Measurements from ENCODE around the gene CCDC142. TPM values are rescaled to one million over a fixed set of nuclear protein-coding genes. Genes with fewer than 3 reads are reported as not detected.

Gene CCDC142
- total RNA-seq, 1 experiment from 2014 or later, result 19.8 TPM

DNA sequence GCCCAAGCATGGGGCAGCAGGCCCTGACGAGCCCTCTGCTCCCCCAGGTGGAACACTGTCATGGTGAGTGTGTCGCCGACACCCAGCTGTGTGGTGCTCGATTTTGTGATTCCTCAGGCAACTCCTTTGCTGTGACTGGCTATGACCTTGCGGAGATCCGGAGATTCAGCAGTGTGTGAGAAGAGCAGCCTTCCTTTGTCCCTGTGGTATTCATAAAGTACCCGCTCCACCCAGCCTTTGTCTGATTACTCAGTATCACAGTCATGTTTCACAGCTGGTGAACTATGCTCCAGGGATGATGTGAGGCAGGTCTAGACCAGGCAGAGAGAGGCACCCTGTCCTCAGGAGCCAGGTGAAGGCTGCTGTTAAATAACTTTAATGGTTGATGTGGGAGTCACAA lies 57.3 kb downstream of the CCDC142 start:
- Histone ChIP-seq H4K20me1 (ENCODE audit: insufficient read depth) (0 out of 2 replicates have a peak, but pooled peaks cover 4% of the 10 kb centered on the region), H3K4me1 (replicated peaks; ENCODE audit: insufficient read depth) (peaks cover 5% of the 10 kb centered on the region), H3K9me3 (ENCODE audit: insufficient read depth, low read depth) (no peaks in the 10 kb centered on the region), H3K9me2 (ENCODE audit: insufficient read depth) (no peaks in the 10 kb centered on the region), H3K4me3 (no peak overlapping the region), H3K4me2 (no peak overlapping the region), H2AFZ (no peak overlapping the region), H3K27ac (no peak overlapping the region), H3K27me3 (ENCODE audit: insufficient read depth, low read depth) (no peaks in the 10 kb centered on the region), H3K36me3 (ENCODE audit: low read depth) (peaks cover 24% of the 10 kb centered on the region), H3K79me2 (ENCODE audit: low read depth) (no peaks in the 10 kb centered on the region), H3F3A (ENCODE audit: insufficient read depth, low read depth) (peaks cover 41% of the 10 kb centered on the region; the same call in 1 of the 2 replicates)
- TF ChIP-seq, protein P1, sequence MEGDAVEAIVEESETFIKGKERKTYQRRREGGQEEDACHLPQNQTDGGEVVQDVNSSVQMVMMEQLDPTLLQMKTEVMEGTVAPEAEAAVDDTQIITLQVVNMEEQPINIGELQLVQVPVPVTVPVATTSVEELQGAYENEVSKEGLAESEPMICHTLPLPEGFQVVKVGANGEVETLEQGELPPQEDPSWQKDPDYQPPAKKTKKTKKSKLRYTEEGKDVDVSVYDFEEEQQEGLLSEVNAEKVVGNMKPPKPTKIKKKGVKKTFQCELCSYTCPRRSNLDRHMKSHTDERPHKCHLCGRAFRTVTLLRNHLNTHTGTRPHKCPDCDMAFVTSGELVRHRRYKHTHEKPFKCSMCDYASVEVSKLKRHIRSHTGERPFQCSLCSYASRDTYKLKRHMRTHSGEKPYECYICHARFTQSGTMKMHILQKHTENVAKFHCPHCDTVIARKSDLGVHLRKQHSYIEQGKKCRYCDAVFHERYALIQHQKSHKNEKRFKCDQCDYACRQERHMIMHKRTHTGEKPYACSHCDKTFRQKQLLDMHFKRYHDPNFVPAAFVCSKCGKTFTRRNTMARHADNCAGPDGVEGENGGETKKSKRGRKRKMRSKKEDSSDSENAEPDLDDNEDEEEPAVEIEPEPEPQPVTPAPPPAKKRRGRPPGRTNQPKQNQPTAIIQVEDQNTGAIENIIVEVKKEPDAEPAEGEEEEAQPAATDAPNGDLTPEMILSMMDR (conservative IDR thresholded peaks at IDR 0.05), result no peak
- no peak for TF ChIP-seq EZH2 (IDR thresholded peaks at IDR 0.05; ENCODE audit: low read depth)
- ChIA-PET CTCF (no interaction called here), POLR2A (ENCODE audit: unreplicated experiment) (no interaction called here)
- intact Hi-C loops (cut with micrococcal nuclease; ENCODE audit: unreplicated experiment), result no loop called here
- BruUV-seq (replicated peaks), result no TSS peak
- peak in 1 of 2 experiments; percentile 26 for DNase-seq

DNA sequence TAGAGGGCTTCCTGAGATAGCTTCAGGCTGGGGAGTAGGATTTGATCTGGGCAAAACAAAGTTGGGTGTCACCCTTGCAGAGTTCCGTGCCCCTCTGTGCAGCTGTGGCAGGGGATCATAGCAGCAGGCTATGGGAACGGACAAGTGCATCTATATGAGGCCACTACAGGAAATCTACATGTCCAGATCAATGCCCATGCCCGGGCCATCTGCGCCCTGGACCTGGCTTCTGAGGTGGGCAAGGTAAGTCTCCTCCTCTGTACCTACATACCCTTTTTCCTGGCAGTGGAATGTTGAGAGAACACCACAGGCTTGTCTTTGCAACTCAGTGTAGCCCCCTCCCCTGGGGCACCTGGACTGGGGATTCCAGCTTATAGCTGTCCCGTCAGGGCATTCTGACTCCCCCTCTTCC lies 57.8 kb downstream of the CCDC142 start:
- H3K79me2 ChIP-seq (ENCODE audit: low read depth), result no peaks in the 10 kb centered on the region
- intact Hi-C loops (cut with micrococcal nuclease; ENCODE audit: unreplicated experiment), result no loop called here
- H4K20me1 ChIP-seq (ENCODE audit: insufficient read depth), result 0 out of 2 replicates have a peak, but pooled peaks cover 4% of the 10 kb centered on the region
- DNase-seq, result no peak
- BruUV-seq (replicated peaks), result TSS peak; percentile 4
- H3K27ac ChIP-seq, result no peak overlapping the region
- H2AFZ ChIP-seq, result no peak overlapping the region
- ChIA-PET POLR2A (ENCODE audit: unreplicated experiment) (no interaction called here), CTCF (no interaction called here)
- H3K36me3 ChIP-seq (ENCODE audit: low read depth), result peaks cover 19% of the 10 kb centered on the region; the same call in 1 of the 2 replicates
- H3K27me3 ChIP-seq (ENCODE audit: insufficient read depth, low read depth), result no peaks in the 10 kb centered on the region
- no peak overlapping the region for H3K4me2 ChIP-seq
- H3F3A ChIP-seq (ENCODE audit: insufficient read depth, low read depth), result peaks cover 41% of the 10 kb centered on the region; the same call in 1 of the 2 replicates
- H3K9me3 ChIP-seq (ENCODE audit: insufficient read depth, low read depth), result no peaks in the 10 kb centered on the region
- no peak overlapping the region for H3K4me3 ChIP-seq
- TF ChIP-seq, protein P1 (conservative IDR thresholded peaks at IDR 0.05), result no peak
- TF ChIP-seq EZH2 (IDR thresholded peaks at IDR 0.05; ENCODE audit: low read depth), result no peak
- H3K9me2 ChIP-seq (ENCODE audit: insufficient read depth), result no peaks in the 10 kb centered on the region
- H3K4me1 ChIP-seq (replicated peaks; ENCODE audit: insufficient read depth), result peaks cover 9% of the 10 kb centered on the region

DNA sequence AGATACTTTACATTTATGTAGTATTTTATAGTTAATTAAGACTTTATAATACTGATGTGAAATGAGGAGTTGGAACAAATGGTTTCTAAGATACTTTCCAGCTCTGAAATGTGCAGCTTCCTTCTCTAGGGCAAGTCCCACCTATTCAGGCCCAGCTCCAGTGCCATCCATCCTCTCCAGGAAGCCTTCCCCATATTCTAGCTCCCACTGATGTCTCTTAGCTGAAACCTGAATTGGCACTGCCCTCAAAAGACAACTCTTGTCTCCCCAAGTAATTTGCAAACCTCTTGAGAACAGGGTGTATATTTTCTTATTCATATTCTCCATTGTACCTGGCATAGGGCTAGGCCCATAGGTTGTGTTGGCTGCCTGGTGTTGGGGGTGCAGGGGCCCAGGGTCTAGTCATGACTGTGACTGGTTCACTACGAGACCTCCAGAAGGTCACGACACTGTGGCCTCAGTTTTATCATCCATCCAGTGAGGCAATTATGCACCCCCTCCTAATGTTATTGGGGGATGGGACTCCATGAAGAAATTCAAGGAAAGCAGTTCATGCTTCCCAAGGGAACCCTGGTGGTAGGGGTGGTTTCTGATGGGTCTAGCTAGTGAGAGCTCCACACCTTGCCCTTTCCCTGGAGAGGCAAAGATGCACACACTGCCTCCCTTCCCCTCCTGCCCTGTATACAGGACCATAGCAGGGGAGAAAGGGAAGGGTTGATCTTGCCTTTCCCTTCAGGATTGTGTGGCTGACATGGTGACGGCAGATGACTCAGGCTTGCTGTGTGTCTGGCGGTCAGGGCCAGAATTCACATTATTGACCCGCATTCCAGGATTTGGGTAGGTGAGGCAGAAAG lies 58.4 kb downstream of the CCDC142 start:
- POLR2A ChIA-PET (ENCODE audit: unreplicated experiment), result no interaction called here
- no peaks in the 10 kb centered on the region for H3K79me2 ChIP-seq (ENCODE audit: low read depth)
- H3K4me2 ChIP-seq, result no peak overlapping the region

More for the DNA sequence above, 58.4 kb downstream of the CCDC142 start:
- Histone ChIP-seq H3F3A (ENCODE audit: insufficient read depth, low read depth) (peaks cover 41% of the 10 kb centered on the region; the same call in 1 of the 2 replicates), H4K20me1 (ENCODE audit: insufficient read depth) (0 out of 2 replicates have a peak, but pooled peaks cover 4% of the 10 kb centered on the region), H2AFZ (no peak overlapping the region), H3K36me3 (ENCODE audit: low read depth) (peaks cover 13% of the 10 kb centered on the region; the same call in 1 of the 2 replicates), H3K4me3 (no peak overlapping the region), H3K27ac (no peak overlapping the region), H3K4me1 (replicated peaks; ENCODE audit: insufficient read depth) (peaks cover 9% of the 10 kb centered on the region), H3K9me2 (ENCODE audit: insufficient read depth) (no peaks in the 10 kb centered on the region), H3K27me3 (ENCODE audit: insufficient read depth, low read depth) (no peaks in the 10 kb centered on the region), H3K9me3 (ENCODE audit: insufficient read depth, low read depth) (no peaks in the 10 kb centered on the region)
- no TSS peak for BruUV-seq (replicated peaks)
- intact Hi-C loops (cut with micrococcal nuclease; ENCODE audit: unreplicated experiment), result no loop called here
- CTCF ChIA-PET, result no interaction called here
- no peak for DNase-seq
- TF ChIP-seq, protein P1 (conservative IDR thresholded peaks at IDR 0.05), result no peak
- no peak for TF ChIP-seq EZH2 (IDR thresholded peaks at IDR 0.05; ENCODE audit: low read depth)

Other genes starting within 250 kb of the CCDC142 start
- 1.2 TPM in 1 of 2 replicates, not detected in the other for gene SLC4A5, start 139.6 kb downstream of the CCDC142 start, total RNA-seq (2021)
- gene DCTN1, start 102.7 kb downstream of the CCDC142 start, total RNA-seq (2021), result 130 and 147 TPM in 2 replicates
- gene C2orf81, start 61.4 kb downstream of the CCDC142 start, total RNA-seq (2021), result 9.8 and 12.0 TPM in 2 replicates
- 46.7 and 53.0 TPM in 2 replicates for gene WDR54, start 61.3 kb downstream of the CCDC142 start, total RNA-seq (2021)
- 58.9 and 63.4 TPM in 2 replicates for gene RTKN, start 41.1 kb downstream of the CCDC142 start, total RNA-seq (2021)
- 32.5 and 34.2 TPM in 2 replicates for gene INO80B, start 27.9 kb downstream of the CCDC142 start, total RNA-seq (2021)
- 68.0 and 74.7 TPM in 2 replicates for gene WBP1, start 24.6 kb downstream of the CCDC142 start, total RNA-seq (2021)
- gene MOGS, start 17.6 kb downstream of the CCDC142 start, total RNA-seq (2021), result 70.5 and 88.8 TPM in 2 replicates
- gene MRPL53, start 10.3 kb downstream of the CCDC142 start, total RNA-seq (2021), result 42.9 and 51.1 TPM in 2 replicates
- 20.1 and 21.8 TPM in 2 replicates for gene TTC31, start 83 bp upstream of the CCDC142 start, total RNA-seq (2021)
- 0.76 and 2.0 TPM in 2 replicates for gene LBX2, start 16.6 kb upstream of the CCDC142 start, total RNA-seq (2021)
- gene PCGF1, start 24.7 kb upstream of the CCDC142 start, total RNA-seq (2021), result 24.9 and 31.3 TPM in 2 replicates
- 3.1 and 3.8 TPM in 2 replicates for gene TLX2, start 31.5 kb upstream of the CCDC142 start, total RNA-seq (2021)
- gene DQX1, start 43.2 kb upstream of the CCDC142 start, total RNA-seq (2021), result 1.3 and 1.7 TPM in 2 replicates
- 79.2 and 84.0 TPM in 2 replicates for gene AUP1, start 46.7 kb upstream of the CCDC142 start, total RNA-seq (2021)
- 23.2 and 23.5 TPM in 2 replicates for gene HTRA2, start 46.9 kb upstream of the CCDC142 start, total RNA-seq (2021)
- 3.1 and 5.0 TPM in 2 replicates for gene LOXL3, start 70.9 kb upstream of the CCDC142 start, total RNA-seq (2021)
- gene DOK1, start 71.7 kb upstream of the CCDC142 start, total RNA-seq (2021), result 15.0 and 27.8 TPM in 2 replicates
- gene M1AP, start 165.3 kb upstream of the CCDC142 start, total RNA-seq (2021), result 4.5 and 7.7 TPM in 2 replicates
- gene SEMA4F, start 171.2 kb upstream of the CCDC142 start, total RNA-seq (2021), result 10.6 and 12.3 TPM in 2 replicates